Measurements from ENCODE around the gene HSD17B3.

- TF ChIP-seq MTA1 (CRISPR knock-in tag; IDR thresholded peaks at IDR 0.05; ENCODE audit: borderline replicate concordance) (no peak), FOXK2 (IDR thresholded peaks at IDR 0.05) (no peak), SMC3 (IDR thresholded peaks at IDR 0.05; ENCODE audit: low read length) (no peak), CENPBD1 (CRISPR knock-in tag; IDR thresholded peaks at IDR 0.05; ENCODE audit: borderline replicate concordance, low read depth) (no peak), ARNTL (CRISPR knock-in tag; IDR thresholded peaks at IDR 0.05) (no peak), POLR2A (IDR thresholded peaks at IDR 0.05; ENCODE audit: insufficient read depth in 1 of 2, low read depth in 2 of 2, low read length in 2 of 2) (no peak), TCF7 (IDR thresholded peaks at IDR 0.05; ENCODE audit: low read depth) (no peak), ZNF687 (CRISPR knock-in tag; IDR thresholded peaks at IDR 0.05) (no peak), JUN (CRISPR knock-in tag; IDR thresholded peaks at IDR 0.05) (no peak), ZBTB3 (CRISPR knock-in tag; IDR thresholded peaks at IDR 0.05; ENCODE audit: borderline replicate concordance, low read depth) (no peak)
- TF ChIP-seq, protein P1, sequence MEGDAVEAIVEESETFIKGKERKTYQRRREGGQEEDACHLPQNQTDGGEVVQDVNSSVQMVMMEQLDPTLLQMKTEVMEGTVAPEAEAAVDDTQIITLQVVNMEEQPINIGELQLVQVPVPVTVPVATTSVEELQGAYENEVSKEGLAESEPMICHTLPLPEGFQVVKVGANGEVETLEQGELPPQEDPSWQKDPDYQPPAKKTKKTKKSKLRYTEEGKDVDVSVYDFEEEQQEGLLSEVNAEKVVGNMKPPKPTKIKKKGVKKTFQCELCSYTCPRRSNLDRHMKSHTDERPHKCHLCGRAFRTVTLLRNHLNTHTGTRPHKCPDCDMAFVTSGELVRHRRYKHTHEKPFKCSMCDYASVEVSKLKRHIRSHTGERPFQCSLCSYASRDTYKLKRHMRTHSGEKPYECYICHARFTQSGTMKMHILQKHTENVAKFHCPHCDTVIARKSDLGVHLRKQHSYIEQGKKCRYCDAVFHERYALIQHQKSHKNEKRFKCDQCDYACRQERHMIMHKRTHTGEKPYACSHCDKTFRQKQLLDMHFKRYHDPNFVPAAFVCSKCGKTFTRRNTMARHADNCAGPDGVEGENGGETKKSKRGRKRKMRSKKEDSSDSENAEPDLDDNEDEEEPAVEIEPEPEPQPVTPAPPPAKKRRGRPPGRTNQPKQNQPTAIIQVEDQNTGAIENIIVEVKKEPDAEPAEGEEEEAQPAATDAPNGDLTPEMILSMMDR (CRISPR knock-in tag; IDR thresholded peaks at IDR 0.05): no peak
- TF ChIP-seq, protein P2, sequence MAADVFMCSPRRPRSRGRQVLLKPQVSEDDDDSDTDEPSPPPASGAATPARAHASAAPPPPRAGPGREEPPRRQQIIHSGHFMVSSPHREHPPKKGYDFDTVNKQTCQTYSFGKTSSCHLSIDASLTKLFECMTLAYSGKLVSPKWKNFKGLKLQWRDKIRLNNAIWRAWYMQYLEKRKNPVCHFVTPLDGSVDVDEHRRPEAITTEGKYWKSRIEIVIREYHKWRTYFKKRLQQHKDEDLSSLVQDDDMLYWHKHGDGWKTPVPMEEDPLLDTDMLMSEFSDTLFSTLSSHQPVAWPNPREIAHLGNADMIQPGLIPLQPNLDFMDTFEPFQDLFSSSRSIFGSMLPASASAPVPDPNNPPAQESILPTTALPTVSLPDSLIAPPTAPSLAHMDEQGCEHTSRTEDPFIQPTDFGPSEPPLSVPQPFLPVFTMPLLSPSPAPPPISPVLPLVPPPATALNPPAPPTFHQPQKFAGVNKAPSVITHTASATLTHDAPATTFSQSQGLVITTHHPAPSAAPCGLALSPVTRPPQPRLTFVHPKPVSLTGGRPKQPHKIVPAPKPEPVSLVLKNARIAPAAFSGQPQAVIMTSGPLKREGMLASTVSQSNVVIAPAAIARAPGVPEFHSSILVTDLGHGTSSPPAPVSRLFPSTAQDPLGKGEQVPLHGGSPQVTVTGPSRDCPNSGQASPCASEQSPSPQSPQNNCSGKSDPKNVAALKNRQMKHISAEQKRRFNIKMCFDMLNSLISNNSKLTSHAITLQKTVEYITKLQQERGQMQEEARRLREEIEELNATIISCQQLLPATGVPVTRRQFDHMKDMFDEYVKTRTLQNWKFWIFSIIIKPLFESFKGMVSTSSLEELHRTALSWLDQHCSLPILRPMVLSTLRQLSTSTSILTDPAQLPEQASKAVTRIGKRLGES (CRISPR knock-in tag; IDR thresholded peaks at IDR 0.05; ENCODE audit: borderline replicate concordance): no peak
- TF ChIP-seq, protein P3, sequence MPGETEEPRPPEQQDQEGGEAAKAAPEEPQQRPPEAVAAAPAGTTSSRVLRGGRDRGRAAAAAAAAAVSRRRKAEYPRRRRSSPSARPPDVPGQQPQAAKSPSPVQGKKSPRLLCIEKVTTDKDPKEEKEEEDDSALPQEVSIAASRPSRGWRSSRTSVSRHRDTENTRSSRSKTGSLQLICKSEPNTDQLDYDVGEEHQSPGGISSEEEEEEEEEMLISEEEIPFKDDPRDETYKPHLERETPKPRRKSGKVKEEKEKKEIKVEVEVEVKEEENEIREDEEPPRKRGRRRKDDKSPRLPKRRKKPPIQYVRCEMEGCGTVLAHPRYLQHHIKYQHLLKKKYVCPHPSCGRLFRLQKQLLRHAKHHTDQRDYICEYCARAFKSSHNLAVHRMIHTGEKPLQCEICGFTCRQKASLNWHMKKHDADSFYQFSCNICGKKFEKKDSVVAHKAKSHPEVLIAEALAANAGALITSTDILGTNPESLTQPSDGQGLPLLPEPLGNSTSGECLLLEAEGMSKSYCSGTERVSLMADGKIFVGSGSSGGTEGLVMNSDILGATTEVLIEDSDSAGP (CRISPR knock-in tag; IDR thresholded peaks at IDR 0.05; ENCODE audit: borderline replicate concordance): no peak
Measured at GRCh38 chr9:96187151-96187555, 114.8 kb downstream of the HSD17B3 start.

Measured in HepG2 (cell line).